Stimulated activated CD8-positive, alpha-beta memory T cell treated with anti-CD3 and anti-CD28 coated beads, Interleukin-4, amount 100 ng/mL, for 48 hours (primary cell): Measurements from ENCODE around the gene MTX2.
"Not testable (repeated sequence)": the region's sequence is repeated elsewhere in the genome, so short reads cannot be mapped to it uniquely, and the experiment has no call there.

Source experiments
- DNase-seq: peaks from one replicate; pipeline ENCODE4 v3.0.0-alpha.2; 2020

Gene MTX2

GRCh38 chr2:176291335-176291734 lies 22.1 kb downstream of the MTX2 start:
- DNase-seq, result no peak

- DNase-seq, result no peak
These were observed 22.6 kb downstream of the MTX2 start for GRCh38 chr2:176291809-176292283.

GRCh38 chr2:176292608-176293007 lies 23.4 kb downstream of the MTX2 start:
- DNase-seq, result no peak

- DNase-seq, result no peak
These were observed 24.1 kb downstream of the MTX2 start for GRCh38 chr2:176293334-176293733.

- no peak for DNase-seq
These were observed 27.8 kb downstream of the MTX2 start for GRCh38 chr2:176297067-176297466.

GRCh38 chr2:176297737-176298136 lies 28.5 kb downstream of the MTX2 start:
- DNase-seq, result no peak

- not testable (repeated sequence) for DNase-seq
These were observed 36.8 kb downstream of the MTX2 start for GRCh38 chr2:176306020-176306419.

- DNase-seq, result no peak
These were observed 48.0 kb downstream of the MTX2 start for GRCh38 chr2:176317199-176317598.

GRCh38 chr2:176317623-176318065 lies 48.4 kb downstream of the MTX2 start:
- no peak for DNase-seq

- no peak for DNase-seq
These were observed 52.7 kb downstream of the MTX2 start for GRCh38 chr2:176321916-176322315.

GRCh38 chr2:176324862-176325261 lies 55.6 kb downstream of the MTX2 start:
- DNase-seq, result no peak

- DNase-seq, result no peak
These were observed 56.5 kb downstream of the MTX2 start for GRCh38 chr2:176325732-176326131.

- DNase-seq, result no peak
These were observed 58.9 kb downstream of the MTX2 start for GRCh38 chr2:176328149-176328548.

- DNase-seq, result no peak
These were observed 61.4 kb downstream of the MTX2 start for GRCh38 chr2:176330612-176331011.

- DNase-seq, result no peak
These were observed 62.4 kb downstream of the MTX2 start for GRCh38 chr2:176331646-176332045.

- no peak for DNase-seq
These were observed 65.5 kb downstream of the MTX2 start for GRCh38 chr2:176334729-176335128.

GRCh38 chr2:176338395-176338794 lies 69.2 kb downstream of the MTX2 start:
- no peak for DNase-seq

GRCh38 chr2:176339208-176339607 lies 70.0 kb downstream of the MTX2 start:
- no peak for DNase-seq

- DNase-seq, result no peak
These were observed 87.0 kb downstream of the MTX2 start for GRCh38 chr2:176356251-176356650.

- DNase-seq, result no peak
These were observed 95.2 kb downstream of the MTX2 start for GRCh38 chr2:176364273-176364977.

- DNase-seq, result no peak
These were observed 99.1 kb downstream of the MTX2 start for GRCh38 chr2:176368349-176368748.

GRCh38 chr2:176370467-176371171 lies 101.4 kb downstream of the MTX2 start:
- DNase-seq, result no peak

- DNase-seq, result not testable (repeated sequence)
These were observed 103.9 kb downstream of the MTX2 start for GRCh38 chr2:176373155-176373554.

GRCh38 chr2:176378323-176378722 lies 109.1 kb downstream of the MTX2 start:
- no peak for DNase-seq
